AG10803 (cell line): ENCODE results near the gene COL27A1.

ENCODE experiments used
- DNase-seq: peaks from one replicate; pipeline ENCODE4 v3.0.0; 2010; ENCODE audit warnings: low read depth
- H3K4me3 ChIP-seq: 2 replicates; pipeline ENCODE4 v1.5.1; 2011; ENCODE audit warnings: mild to moderate bottlenecking, low read length, control low read depth
- CTCF ChIP-seq: conservative IDR thresholded peaks from 2 replicates; pipeline ENCODE4 v1.5.1; 2011; ENCODE audit warnings: mild to moderate bottlenecking, low read length, control low read depth, inconsistent platforms

The COL27A1 gene

GRCh38 chr9:114250648-114251047 lies 95.3 kb downstream of the COL27A1 start:
- TF ChIP-seq CTCF, result no peak
- no peak for DNase-seq

DNA sequence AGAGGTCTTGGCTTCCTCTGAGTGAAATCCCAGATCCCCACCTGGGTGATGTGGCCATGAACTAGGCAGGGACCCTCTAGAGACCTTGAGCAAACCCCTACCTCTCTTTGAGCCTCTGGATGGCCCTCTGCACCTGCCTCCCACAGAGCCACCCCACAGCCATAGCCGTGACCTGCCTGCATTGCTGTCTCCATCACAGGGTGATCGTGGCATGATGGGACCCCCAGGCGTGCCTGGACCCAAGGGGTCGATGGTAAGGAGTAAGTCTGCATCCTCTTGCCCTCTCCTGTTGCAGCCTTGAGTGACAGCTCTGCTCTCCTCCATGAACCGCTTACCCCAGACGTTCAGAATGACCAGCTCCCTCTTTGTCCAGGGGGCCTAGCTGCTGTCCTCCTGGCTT lies 97.1 kb downstream of the COL27A1 start:
- TF ChIP-seq CTCF, result no peak
- DNase-seq, result no peak
- H3K4me3 ChIP-seq, result no peak overlapping the region

More at GRCh38 chr9:114250648-114251047, 95.3 kb downstream of the COL27A1 start:
- no peak overlapping the region for H3K4me3 ChIP-seq

GRCh38 chr9:114256827-114257328 lies 101.5 kb downstream of the COL27A1 start:
- TF ChIP-seq CTCF, result no peak
- H3K4me3 ChIP-seq, result no peak overlapping the region

DNA sequence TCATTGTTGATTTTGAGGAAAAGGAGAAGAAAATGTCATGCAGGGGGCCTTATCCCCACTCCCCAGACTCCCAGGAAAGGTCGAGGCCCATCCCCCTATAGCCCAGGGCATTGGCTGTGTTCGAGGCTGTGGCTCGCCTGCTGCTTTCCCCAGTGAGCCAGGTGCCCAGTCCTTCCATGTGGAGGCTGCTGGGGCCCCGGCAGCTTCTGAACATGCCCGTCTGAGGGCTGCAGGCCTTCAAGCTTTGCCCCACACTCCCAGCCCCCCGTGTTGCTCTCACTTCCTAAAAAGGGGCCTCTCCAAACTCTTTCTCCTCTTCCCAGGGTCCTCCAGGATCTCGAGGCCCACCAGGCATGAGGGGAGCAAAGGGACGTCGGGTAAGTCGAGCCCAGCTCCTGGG lies 102.9 kb downstream of the COL27A1 start:
- DNase-seq, result no peak

More at GRCh38 chr9:114256827-114257328, 101.5 kb downstream of the COL27A1 start:
- DNase-seq, result no peak

DNA sequence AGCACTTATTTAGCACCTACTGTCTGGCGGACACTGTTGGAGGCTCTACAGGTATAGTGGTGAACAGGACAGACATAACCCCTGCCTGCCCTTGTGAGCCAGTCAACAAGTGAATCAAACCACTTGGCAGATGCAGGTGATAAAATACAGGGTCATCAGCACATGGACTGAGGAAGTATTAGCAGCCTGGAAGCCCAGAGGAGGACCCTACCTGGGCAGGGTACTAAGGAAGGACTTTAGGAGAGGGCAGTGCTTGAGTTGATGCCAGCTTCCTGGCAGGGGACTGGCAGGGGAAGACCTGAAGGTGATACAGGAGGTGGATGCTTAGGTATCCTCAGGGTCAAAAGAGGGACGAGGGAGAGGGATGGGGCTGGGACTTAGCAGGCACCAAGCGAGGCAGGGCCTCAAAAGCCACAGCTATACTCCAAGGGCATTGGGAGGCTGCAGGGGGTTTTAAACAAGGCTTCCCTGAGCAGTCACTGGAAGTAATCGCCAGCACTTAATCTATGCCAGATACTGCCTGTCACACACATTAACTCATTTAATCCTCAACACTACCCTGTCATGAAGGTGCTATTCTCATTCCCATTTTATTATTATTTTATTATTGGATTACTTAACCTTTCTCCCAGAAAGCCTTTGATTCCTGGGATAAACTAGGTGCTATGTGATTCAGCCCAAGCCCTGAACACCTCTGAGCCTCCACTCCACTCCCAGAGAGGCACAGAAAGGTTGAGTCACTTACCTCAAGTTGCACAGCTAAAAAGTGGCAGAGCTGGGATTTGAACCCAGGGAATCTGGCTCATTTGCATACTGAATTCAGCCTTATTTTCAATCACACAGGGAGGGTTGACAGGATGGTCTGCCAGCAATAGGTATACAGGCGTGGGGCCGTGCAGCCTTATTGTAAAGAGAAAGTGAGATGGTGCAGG lies 103.8 kb downstream of the COL27A1 start:
- DNase-seq, result no peak
- no peak overlapping the region for H3K4me3 ChIP-seq
- TF ChIP-seq CTCF, result no peak

More for the DNA sequence above, 102.9 kb downstream of the COL27A1 start:
- no peak for TF ChIP-seq CTCF
- no peak overlapping the region for H3K4me3 ChIP-seq

DNA sequence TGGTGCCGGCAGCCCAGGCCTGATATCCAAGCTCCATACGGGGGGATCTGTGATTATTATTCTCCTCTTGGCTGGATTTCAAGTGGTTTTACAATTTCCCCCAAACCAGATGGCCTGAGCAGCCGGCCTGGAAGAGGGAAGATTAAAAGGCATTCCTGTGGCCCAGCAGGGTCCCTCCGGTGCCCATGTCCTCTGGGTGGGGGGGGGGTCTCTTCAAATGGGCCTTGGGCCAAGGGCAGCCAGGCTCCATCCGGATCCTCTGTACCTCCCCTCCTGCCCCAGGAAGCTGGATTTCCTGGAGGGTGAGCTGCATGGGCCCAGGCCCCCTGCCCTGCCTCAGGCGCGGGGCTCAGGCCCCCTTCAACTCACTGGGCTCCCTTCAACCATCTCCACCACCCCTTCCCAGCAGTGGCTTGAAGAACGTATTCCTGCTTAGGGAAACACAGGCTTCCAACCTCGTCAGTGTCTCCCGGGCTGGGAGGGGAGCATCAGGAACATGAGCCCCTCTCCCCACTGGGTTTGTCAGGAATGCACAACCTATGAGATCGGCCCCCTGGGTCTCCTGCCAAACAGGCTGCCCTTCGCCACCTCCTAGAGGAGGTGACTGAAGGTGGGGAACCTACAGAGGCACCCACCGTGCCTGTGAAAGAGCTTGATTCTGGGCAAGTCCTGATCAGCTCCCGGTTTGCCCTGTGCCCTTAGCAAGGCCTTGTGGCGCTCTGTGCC lies 104.6 kb downstream of the COL27A1 start:
- no peak overlapping the region for H3K4me3 ChIP-seq
- DNase-seq, result no peak
- no peak for TF ChIP-seq CTCF
